Common myeloid progenitor, CD34-positive (primary cell): Measurements from ENCODE around the gene FBXL20.
"Not testable (repeated sequence)": the region's sequence is repeated elsewhere in the genome, so short reads cannot be mapped to it uniquely, and the experiment has no call there.

Experiments
- CTCF ChIA-PET: fragments of 350-600 bp; sonication (Branson Sonifier 250); formaldehyde crosslinking; loops from one replicate; lab custom pipeline; 2021; ENCODE audit warnings: antibody characterized with exemption; lab: Charles Lee
- POLR2A ChIA-PET: fragments of 350-600 bp; sonication (Branson Sonifier 250); formaldehyde crosslinking; loops from one replicate; lab custom pipeline; 2021; ENCODE audit warnings: antibody characterized with exemption; lab: Charles Lee
- DNase-seq, 3 donors: peaks; one replicate each; pipeline versions ENCODE4 v3.0.0 to v3.0.0-alpha.2; 2013
- H3K27ac ChIP-seq, 2 experiments: 1 replicate in 1 of 2; 2 replicates in 1 of 2; pipeline ENCODE4 v1.7.0; 2013; ENCODE audit warnings: inconsistent platforms in 2 of 2, low read length in 2 of 2, mild to moderate bottlenecking in 2 of 2, low read depth in 1 of 2, moderate library complexity in 1 of 2; ENCODE audit not compliant: severe bottlenecking in 2 of 2, insufficient read depth in 1 of 2, poor library complexity in 1 of 2
- H3K27me3 ChIP-seq, 5 experiments: replicated peaks in 2 of 5; 1 replicate in 3 of 5; 2 replicates in 2 of 5; pipeline versions ENCODE4 v1.6.1 to v1.7.0; 2013; ENCODE audit warnings: low read length in 4 of 5, mild to moderate bottlenecking in 2 of 5, moderate library complexity in 2 of 5, inconsistent platforms in 1 of 5; ENCODE audit not compliant: insufficient read depth in 5 of 5, control insufficient read depth in 4 of 5
- H3K36me3 ChIP-seq, 4 experiments: 1 replicate in 2 of 4; 2 replicates in 2 of 4; pipeline versions ENCODE4 v1.6.1 to v1.7.0; 2013; ENCODE audit warnings: low read length in 3 of 4, control low read depth in 1 of 4, mild to moderate bottlenecking in 1 of 4; ENCODE audit not compliant: control insufficient read depth in 4 of 4, insufficient read depth in 4 of 4
- H3K4me1 ChIP-seq, 4 experiments: 1 replicate in 3 of 4; 2 replicates in 1 of 4; pipeline versions ENCODE4 v1.6.1 to v1.7.1; 2013; ENCODE audit warnings: low read length in 3 of 4, mild to moderate bottlenecking in 3 of 4, control low read depth in 1 of 4, inconsistent platforms in 1 of 4, moderate library complexity in 1 of 4; ENCODE audit not compliant: control insufficient read depth in 4 of 4, insufficient read depth in 4 of 4; ENCODE audit errors: control extremely low read depth in 1 of 4
- H3K4me3 ChIP-seq, 7 experiments: 1 replicate in 4 of 7; 2 replicates in 3 of 7; pipeline versions ENCODE4 v1.5.1 to v1.7.0; 2013; ENCODE audit warnings: mild to moderate bottlenecking in 7 of 7, low read length in 6 of 7, moderate library complexity in 6 of 7, inconsistent platforms in 2 of 7, low read depth in 2 of 7, control low read depth in 1 of 7; ENCODE audit not compliant: insufficient read depth in 4 of 7, control insufficient read depth in 1 of 7; ENCODE audit errors: extremely low read depth in 1 of 7
- H3K9me3 ChIP-seq, 5 experiments: 1 replicate in 4 of 5; 2 replicates in 1 of 5; pipeline versions ENCODE4 v1.6.1 to v1.7.1; 2013; ENCODE audit warnings: low read length in 4 of 5, mild to moderate bottlenecking in 2 of 5, inconsistent platforms in 1 of 5, low read depth in 1 of 5, moderate library complexity in 1 of 5; ENCODE audit not compliant: control insufficient read depth in 4 of 5, insufficient read depth in 2 of 5; ENCODE audit errors: control extremely low read depth in 1 of 5
- WGBS: methylation state at CpG from one replicate; pipeline ENCODE4 v1.1.5; 2013; ENCODE audit not compliant: insufficient coverage; 5-methylcytosine and 5-hydroxymethylcytosine counted together

Gene FBXL20

DNA sequence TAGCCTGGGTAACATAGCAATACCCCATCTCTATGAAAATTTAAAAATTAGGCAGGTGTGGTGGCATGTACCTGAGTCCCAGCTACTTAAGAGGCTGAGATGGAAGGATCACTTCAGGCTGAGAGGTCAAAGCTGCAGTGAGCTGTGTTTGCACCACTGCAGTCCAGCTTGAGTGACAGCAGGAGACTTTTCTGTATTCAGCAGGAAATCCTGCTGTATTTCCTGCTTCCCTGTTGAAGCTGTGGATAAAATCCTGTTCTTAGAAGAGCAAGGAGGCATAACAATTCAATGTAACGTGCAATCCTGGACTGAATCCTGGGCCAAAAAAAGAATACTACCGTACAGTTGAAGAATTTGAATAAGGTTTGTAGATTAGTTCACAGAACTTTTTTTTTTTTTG, 62.2 kb downstream of the FBXL20 start:
- Histone ChIP-seq H3K36me3 (peaks cover 0 to 9% (median 6%) of the 10 kb centered on the region in 4 experiments), H3K4me3 (no peak overlapping the region), H3K27ac (no peak overlapping the region), H3K9me3 (no peaks in the 10 kb centered on the region), H3K27me3 (no peaks in the 10 kb centered on the region), H3K4me1 (peaks cover 13 to 29% (median 26%) of the 10 kb centered on the region in 4 experiments)
- DNase-seq: no peak
- POLR2A ChIA-PET: no interaction called here
- 0% methylated on average over 1 of the region's 2 CpGs for WGBS
- CTCF ChIA-PET: interaction anchor here (1.3 kb wide), 1 partner anchor 21 kb away, joined by 3 read pairs; no protein-coding TSS in a partner anchor

DNA sequence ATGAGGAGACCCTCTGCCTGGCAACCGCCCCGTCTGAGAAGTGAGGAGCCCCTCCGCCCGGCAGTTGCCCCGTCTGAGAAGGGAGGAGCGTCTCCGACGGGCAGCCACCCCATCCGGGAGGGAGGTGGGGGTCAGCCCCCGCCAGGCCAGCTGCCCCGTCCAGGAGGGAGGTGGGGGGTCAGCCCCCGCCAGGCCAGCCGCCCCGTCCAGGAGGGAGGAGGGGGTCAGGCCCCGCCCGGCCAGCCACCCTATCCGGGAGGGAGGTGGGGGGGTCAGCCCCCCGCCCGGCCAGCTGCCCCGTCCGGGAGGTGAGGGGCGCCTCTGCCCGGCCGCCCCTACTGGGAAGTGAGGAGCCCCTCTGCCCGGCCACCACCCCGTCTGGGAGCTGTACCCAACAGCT, 63.8 kb downstream of the FBXL20 start:
- H3K27ac ChIP-seq, H3K27me3 ChIP-seq, H3K9me3 ChIP-seq, H3K4me3 ChIP-seq, POLR2A ChIA-PET, CTCF ChIA-PET, H3K36me3 ChIP-seq, DNase-seq: not testable (repeated sequence)
- peaks cover 13 to 29% (median 26%) of the 10 kb centered on the region in 4 experiments for H3K4me1 ChIP-seq
- WGBS: 97% methylated on average over 7 of the region's 26 CpGs

DNA sequence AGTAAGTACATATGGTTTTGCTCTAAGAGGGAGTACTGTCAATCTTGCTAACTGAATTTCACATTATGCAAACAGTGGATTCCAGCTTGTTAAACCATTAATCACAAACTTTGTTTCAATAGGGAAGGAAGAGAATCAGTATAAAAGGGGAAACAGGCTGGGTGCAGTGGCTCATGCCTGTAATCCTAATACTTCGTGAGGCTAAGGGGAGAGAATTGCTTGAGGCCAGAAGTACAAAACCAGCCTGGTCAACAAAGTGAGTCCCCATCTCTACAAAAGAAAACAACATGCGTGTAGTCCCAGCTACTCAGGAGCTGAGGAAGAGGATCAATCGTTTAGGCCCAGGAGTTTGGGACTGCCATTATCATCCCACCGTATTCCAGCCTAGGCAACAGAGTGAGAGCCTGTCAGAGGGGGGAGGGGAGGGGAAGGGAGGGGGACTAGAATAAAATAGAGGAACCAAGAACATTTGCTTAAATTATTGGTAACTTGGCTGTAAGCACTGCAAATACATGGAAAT, 65.7 kb downstream of the FBXL20 start:
- H3K36me3 ChIP-seq: peaks cover 0 to 4% (median 3%) of the 10 kb centered on the region in 4 experiments
- peak overlapping the region in 3 of 7 experiments; percentile 0 to 23 (median 3) for H3K4me3 ChIP-seq
- no peaks in the 10 kb centered on the region for H3K27me3 ChIP-seq
- peak overlapping the region; percentile 50 to 82 for H3K27ac ChIP-seq
- peak; percentile 26 to 73 (median 66) for DNase-seq
- ChIA-PET CTCF (interaction anchor here (1.0 to 2.3 kb wide), 3 partner anchors 17 to 62 kb away, joined by 3 to 17 read pairs (median 4); no protein-coding TSS in a partner anchor), POLR2A (interaction anchor here (0.6 to 1.3 kb wide), 4 partner anchors 16 to 487 kb away, joined by 3 to 4 read pairs (median 4); no protein-coding TSS in a partner anchor)
- H3K9me3 ChIP-seq: no peaks in the 10 kb centered on the region
- H3K4me1 ChIP-seq: peaks cover 13 to 29% (median 26%) of the 10 kb centered on the region in 4 experiments
- 14% methylated on average over 3 of the region's 4 CpGs for WGBS

DNA sequence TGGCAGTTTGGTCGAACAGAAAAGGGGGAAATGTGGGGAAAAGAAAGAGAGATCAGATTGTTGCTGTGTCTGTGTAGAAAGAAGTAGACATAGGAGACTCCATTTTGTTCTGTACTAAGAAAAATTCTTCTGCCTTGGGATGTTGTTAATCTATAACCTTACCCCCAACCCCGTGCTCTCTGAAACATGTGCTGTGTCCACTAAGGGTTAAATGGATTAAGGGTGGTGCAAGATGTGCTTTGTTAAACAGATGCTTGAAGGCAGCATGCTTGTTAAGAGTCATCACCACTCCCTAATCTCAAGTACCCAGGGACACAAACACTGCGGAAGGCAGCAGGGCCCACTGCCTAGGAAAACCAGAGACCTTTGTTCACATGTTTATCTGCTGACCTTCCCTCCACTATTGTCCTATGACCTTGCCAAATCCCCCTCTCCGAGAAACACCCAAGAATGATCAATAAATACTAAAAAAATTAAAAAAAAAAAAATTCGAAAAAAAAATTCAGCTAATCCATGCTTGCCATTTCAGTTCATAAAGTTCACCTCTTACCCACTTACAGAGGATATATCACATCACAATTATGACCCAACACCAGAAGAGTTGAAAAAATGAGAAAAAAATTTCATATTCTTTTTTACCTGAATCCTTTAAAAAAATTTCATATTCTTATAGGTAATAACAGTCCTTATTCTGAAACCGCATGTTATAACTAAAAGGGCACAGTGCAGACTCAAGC, 67.2 kb downstream of the FBXL20 start:
- CTCF ChIA-PET: interaction anchor here (2.3 kb wide), 1 partner anchor 19 kb away, joined by 17 read pairs; no protein-coding TSS in a partner anchor
- DNase-seq: peak in 1 of 3 donors; percentile 24
- H3K27me3 ChIP-seq, H3K36me3 ChIP-seq, H3K4me3 ChIP-seq, H3K9me3 ChIP-seq: not testable (repeated sequence)
- no CpG with 5 or more reads among the region's 6 CpGs for WGBS
- Histone ChIP-seq H3K27ac (peak overlapping the region; percentile 68 to 82), H3K4me1 (peaks cover 13 to 27% (median 23%) of the 10 kb centered on the region in 4 experiments)
- POLR2A ChIA-PET: interaction anchor here (1.2 kb wide), 1 partner anchor 53 kb away, joined by 4 read pairs; no protein-coding TSS in a partner anchor

DNA sequence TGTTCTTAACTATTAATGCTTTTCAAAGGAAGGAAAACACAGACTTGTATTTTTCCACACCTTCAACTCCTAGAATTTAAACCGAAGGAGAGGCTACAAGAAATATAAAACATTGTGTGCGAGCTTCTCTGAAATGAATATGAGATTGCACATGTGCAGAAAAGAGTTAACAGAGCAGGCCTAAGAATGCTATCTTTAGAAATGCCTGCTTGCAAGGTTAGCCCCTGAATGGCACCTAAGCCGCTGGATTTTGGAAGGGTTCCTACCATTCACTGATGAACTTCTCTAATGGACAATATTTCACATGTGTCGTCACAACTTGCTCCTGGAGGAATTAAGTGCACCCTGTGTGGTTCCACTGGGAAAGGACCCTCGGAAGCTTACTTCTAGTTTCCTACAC, 69.3 kb downstream of the FBXL20 start:
- DNase-seq: no peak
- Histone ChIP-seq H3K27me3 (no peaks in the 10 kb centered on the region), H3K9me3 (no peaks in the 10 kb centered on the region), H3K36me3 (peaks cover 0 to 3% (median 0%) of the 10 kb centered on the region in 4 experiments), H3K4me1 (peaks cover 13 to 25% (median 21%) of the 10 kb centered on the region in 4 experiments), H3K4me3 (no peak overlapping the region), H3K27ac (no peak overlapping the region)
- ChIA-PET CTCF (interaction anchor here (0.6 kb wide), 1 partner anchor 14 kb away, joined by 3 read pairs; no protein-coding TSS in a partner anchor), POLR2A (interaction anchor here (0.6 kb wide), 1 partner anchor 37 kb away, joined by 3 read pairs; no protein-coding TSS in a partner anchor)
- 98% methylated on average over 4 of the region's 5 CpGs for WGBS

DNA sequence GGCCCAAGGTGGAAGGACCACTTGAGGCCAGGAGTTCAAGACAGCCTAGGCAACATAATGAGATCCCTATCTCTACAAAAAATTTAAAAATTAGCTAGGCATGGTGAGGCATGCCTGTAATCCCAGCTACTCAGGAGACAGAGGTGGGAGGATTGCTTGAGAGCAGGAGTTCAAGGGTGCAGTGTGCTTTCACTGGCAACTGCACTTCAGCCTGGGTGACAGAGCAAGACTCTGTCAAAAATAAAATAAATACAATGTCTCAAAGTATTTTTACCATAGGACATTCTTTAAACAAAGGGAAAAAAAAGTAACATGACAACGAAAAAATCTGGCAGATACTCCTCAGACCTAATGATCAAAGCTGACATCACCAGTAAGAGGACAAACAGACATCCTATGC, 72.6 kb downstream of the FBXL20 start:
- Histone ChIP-seq H3K27me3 (no peaks in the 10 kb centered on the region), H3K9me3 (no peaks in the 10 kb centered on the region), H3K36me3 (peaks cover 0 to 3% (median 0%) of the 10 kb centered on the region in 4 experiments), H3K4me1 (peaks cover 0 to 15% (median 6%) of the 10 kb centered on the region in 4 experiments), H3K4me3 (no peak overlapping the region), H3K27ac (no peak overlapping the region)
- WGBS: no CpG with 5 or more reads among the region's 1 CpG
- DNase-seq: no peak
- POLR2A ChIA-PET: no interaction called here
- CTCF ChIA-PET: no interaction called here
